GM19238 (cell line): ENCODE measurements around the gene EFCC1.

Experiments
- DNase-seq: peaks from one replicate; pipeline ENCODE4 v3.0.0; 2011; ENCODE audit warnings: low spot score; ENCODE audit not compliant: insufficient read length

The EFCC1 gene

DNA sequence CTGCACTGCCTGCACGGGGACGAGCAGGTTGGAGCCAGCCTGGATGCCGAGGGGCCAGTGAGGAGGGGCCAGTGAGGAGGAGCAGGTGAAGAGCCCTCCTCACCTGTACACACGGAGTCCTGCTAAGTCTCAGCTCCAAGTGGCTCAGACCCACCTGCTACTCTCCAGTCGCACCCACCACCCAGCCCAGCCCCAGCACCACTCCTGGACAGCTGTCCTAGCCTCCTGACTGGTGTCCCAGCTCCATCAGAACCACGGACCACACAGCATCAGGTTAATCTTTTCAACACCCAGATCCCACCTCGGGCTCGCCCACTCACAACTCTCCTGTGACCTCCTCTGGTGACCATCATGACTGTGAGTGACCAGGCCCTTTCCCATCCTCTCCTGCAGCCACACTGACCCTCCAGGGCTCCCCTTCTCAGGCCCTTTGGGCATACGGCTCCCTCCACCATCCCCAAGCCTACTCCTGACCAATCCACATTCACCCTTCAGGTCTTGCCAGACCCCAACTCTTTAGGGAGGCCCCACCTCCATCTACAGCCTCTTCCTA is 13.8 kb downstream of the EFCC1 start:
- no peak for DNase-seq

DNA sequence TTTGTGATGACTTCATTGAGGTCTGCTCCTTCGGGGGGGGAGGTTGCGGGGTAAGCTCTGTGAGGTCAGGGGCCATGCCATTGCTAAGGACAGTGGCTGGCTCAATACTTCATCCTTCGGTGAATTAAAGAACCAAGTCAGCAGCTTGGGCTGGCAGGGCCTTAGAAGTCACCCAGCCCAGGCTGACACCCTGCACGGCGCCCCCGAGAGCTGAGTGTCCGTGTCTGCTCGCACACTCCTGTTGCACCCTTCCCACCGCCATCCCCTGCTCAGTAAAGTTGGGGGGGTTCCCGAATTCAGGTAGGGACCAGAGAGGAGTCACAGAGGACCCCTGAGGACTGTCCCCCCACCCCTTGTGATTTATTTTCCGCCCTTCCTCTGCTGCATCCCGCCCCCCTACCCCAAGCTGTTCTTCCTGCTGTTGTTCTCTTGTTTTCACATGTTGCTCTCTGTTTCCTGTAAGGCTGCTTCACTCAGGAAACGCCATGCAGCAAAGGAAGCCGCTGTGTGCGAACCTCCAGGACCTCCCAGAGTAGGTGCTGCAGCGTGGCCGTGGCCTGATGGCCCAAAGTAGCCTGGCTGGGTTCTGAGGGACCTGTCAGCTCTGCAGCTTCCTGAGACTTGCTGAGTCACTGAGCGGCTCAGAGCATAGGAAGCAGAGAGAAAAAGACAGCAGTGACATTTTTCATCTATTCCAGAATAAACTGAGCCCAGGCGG is 14.4 kb downstream of the EFCC1 start:
- DNase-seq: peak; percentile 40

DNA sequence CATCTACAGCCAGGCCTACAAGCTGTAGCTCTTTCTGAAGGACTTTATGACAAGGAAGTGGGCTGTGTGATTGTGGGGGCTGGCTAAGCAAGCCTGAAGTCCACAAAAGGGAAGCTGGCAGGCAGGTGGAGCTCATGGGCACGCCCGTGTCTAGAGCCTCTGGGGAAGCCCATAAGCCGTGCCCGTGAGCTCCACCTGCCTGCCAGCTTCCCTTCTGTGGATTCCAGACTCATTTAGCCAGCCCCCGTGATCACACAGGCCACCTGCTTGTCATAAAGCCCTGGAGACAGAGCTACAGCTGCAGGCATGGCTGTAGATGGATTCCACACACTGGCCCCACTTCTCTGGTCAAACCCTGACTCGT is 15.2 kb downstream of the EFCC1 start:
- peak; percentile 42 for DNase-seq

DNA sequence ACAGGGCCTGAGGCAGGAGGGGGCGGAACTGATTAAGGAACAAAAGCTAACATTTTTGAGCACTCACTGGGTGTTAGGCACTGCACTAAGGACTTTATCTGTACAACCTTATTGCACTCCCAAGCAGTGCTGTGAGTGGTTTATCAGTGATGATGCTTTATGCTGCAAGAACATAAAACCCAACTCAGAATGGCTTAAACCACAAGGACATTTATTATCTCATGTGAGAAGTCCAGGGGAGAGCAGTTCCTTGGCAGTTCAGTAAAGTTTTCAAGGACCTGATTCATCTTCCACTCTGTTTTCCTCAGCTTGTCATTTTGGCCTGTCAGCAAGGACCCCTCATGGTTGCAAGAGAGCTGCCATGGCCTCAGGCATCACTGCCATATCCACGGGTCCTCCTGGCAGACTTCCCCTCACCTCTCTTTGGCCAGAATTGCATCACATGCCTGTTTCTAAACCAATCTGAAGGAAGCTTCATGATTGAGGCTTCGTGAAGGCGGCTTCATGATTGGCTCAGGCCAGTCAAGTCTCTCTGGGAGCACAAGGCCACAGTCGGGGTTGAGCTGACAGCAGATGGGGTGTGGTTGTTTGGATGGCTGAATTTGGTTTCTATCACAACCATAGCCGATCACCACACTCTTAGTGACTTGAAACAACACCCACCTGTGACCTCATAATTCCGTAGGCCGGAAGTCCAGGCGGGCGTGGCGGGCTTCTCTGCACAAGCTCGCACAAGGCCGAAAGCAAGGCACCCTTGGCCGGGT is 15.8 kb downstream of the EFCC1 start:
- DNase-seq: peak; percentile 44

DNA sequence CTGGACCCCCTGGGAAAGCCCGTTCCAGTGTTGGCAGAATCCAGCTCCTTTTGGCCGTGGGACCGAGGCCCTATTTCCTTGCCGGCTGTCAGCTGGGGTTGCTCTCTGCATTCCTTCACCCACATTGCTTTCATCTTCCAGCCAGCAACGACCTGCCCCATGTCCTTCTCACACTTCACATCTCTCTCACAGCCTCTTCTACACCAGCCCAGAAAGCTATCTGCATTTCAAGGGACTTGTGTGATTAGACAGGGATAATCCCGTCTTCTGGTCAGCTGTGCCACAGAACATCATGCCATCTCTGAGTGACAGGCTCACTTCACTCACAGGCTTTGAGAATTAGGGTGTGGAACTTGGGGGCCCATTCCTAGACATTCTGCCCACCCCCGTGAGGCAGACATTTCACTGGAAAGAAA is 16.4 kb downstream of the EFCC1 start:
- DNase-seq: no peak

DNA sequence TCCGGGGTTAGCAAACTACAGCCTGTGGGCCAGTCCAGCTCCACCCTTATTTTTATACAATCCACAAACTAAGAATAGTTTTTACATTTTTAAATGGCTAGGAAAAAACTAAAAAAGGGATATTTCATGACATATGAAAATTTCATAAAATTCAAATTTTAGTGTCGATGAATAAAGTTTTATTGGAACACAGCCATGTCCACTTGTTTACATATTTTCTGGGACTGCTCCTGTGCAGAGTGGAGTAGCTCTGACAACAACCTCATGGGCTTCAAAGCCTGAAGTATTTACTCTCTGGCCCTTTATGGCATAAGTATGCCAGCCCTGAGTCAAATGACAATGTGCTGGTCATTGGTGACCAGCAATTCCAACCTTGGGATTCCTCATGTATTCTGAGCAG is 17.2 kb downstream of the EFCC1 start:
- no peak for DNase-seq

DNA sequence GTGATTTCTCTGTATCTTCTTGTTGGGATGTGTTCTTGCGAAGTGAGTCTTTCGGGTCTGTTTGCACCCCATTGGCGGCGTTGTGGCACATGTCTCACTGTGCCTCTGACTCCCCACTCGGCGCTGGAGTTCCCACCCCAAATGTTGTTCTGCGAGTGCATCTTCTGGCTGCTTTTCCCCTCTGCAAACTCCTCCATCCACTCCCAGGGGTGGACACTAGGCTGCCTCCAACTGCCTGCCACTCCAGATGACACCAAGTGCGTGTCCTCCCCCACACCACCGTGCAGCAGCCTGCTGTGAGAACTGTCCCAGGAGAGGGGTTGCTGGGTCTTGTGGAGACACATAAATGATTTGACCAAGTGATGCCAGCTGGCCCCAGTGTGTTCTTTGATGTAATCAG is 17.6 kb downstream of the EFCC1 start:
- DNase-seq: no peak

DNA sequence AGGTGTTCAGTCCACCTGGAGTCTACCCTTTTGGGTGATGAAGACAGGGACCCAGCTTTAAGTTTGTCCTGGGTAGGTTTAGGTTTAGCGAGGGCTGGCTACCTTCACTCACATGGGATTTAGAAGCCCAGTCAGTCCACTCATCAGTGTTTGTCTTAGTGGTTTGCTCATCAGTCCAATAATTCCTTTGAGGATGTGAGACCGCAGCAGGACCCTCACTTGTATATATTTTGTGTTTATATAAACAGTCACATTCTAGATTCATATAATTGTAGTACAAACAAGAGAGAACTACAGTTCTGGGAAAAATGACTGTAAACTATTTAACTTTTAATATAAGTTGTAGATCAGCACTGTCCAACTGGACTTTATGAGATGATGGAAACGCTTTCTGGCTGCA is 18.2 kb downstream of the EFCC1 start:
- DNase-seq: no peak

DNA sequence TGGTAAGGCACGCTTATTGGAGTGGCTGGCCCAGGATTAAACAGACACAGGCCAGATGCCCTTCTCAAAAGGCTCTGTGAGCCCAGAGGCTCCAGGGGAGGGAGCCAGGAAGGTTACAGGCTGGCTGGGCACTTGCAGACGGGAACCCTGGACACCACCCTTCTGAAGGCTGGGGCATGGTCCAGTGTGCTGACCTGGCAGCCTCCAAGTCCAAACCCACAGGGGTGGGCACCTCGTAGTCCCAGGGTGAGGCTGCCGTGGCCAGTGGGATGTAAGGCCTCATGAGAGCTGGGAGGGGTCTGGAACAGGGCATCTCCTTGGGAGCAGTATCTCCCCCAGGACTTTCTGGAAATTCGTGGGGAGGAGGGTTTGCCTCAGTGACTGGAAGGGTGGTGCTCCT is 19.6 kb downstream of the EFCC1 start:
- DNase-seq: no peak

DNA sequence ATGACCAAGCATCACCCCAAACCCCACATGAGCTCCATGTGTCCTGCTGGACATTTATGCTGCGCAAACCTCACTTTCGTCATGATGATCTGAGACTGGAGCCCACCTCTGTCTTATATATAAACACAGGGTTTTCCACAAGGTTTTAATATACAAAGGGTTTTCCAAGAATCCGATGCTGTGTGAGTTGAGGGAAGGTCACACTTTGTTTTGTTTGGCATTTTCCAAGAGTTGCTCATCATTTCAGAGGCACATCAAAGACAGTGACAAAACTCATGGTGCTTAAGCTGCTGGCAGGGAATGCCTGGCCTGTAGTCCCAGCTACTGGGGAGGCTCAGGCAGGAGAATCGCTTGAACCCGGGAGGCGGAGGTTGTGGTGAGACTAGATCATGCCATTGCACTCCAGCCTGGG is 20.0 kb downstream of the EFCC1 start:
- DNase-seq: no peak

DNA sequence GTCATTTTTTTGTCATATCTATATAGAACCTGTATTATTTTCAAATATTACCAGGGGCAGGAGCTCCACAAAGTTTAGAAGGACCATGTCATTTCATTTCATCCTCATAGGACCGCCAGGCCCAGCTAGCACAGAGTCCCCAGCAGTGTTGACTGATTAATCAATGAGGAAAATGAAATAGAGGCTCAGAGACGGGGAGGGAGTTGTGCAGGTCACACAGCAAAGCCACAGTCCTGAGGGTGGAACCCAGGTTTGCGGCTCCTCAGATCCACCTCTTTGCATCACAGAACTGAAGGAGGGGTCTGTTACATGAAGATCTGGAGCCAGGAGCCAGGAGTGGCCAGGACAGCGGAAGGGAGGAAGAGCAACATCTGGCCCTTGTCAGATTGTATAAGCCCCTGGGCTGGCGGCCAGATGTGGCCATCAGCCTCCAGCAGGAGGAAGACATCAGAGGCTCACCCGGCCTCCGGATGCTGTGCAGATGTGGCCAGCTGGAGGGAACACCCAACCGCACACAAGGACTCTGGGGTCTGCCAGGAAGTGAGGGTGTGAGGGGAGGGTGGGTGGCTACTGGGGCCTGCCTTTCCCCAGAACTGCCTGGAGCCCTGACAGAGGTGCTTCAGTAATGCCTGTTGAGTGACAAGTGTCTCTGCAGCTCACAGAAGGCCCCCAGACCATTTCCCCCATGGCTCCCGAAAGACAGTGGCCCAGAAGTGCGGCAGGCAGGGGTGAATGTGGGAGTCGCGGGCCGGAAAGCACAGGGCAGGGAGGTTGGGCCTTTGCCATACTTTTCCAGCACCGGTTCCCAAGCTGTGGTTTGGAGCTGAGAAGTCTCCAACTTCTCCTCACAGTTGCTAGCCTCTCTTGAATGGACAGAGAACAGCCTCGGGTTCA is 21.3 kb downstream of the EFCC1 start:
- no peak for DNase-seq

DNA sequence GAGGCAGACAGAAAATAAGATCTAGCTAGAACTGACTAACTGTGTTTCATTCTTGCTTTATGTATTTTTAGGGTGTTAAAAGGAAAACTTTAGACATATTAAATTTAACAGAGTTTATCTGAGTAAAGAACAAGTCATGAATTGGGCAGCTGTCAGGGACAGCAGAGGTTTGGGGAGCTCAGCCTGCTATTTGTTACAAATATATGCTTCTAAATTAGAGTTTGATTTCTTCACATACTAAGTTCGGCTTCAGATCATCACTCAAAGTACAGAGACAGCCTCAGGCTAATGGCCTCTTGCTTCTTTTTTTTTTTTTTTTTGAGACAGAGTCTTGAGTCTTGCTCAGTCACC is 21.9 kb downstream of the EFCC1 start:
- DNase-seq: no peak

DNA sequence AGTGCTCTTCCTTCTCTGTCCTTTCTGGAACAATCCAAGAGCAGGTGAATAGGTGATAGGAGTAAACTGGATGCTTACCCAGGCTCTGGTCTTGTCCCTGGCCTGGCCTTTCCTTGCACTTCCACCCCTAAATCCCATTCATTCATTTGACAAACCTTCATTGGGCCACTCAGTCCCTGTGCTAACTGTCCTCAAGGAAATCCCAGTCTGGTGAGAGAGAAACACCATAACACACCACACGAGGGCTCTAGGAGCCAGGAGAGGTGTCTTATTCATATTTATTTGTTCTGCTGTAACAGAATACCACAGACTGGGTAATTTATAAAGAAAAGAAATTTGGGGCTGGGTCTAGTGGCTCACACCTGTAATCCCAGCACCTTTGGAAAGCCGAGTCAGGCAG is 22.8 kb downstream of the EFCC1 start:
- DNase-seq: no peak

DNA sequence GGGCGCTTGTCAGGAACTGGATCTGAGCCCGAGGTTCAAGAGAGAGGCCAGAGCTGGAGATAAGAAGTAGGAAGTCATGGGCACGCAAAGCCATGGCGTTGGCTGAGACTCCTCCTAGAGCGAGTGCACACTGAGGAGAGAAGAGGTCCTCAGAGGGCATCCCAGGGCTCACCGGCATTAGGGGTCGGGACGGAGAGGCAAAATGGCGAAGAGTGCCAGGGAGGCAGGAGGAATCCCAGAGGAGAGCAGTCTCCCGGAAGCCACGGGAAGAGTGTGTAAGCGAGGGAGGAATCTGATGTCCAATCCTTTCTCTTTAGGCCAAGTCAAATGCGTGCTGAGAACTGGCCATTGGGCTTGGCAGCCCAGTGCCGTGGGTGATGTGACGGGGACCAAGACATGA is 24.0 kb downstream of the EFCC1 start:
- DNase-seq: no peak

DNA sequence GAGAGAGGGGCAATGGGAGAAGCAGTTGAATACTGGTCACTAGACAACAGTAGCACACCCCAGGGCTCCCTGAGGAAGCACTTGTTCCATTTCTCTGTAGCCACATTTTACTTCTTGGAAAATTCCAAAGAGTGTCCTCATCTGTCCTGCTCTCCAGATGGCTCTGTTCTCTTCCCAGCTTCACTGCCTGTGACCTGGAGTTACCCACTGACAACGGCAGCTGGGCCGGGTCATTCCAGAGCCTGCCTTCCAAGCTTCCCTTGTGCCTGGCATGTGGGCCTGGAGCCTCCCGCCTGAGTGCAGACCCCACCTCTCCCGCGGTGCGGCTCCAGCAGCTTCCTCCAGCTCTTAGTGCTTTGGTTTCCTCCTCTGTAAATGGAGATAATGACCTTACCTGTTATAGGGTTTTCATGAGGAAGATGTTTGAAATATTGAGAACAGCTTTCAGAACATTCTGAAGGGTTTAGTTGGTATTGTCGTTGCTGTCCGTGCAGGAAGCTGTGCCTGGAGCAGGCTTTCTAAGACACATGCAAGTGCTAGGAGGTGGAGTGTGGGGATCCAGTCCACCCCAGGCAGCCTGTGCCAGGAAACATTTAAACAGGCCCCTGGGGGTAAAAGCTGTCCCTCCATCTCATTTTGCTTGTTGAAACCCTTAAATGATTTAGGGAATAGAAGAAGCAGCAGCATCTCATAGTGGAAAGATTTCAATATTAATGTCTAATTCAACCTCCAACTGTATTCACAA is 24.8 kb downstream of the EFCC1 start:
- no peak for DNase-seq

DNA sequence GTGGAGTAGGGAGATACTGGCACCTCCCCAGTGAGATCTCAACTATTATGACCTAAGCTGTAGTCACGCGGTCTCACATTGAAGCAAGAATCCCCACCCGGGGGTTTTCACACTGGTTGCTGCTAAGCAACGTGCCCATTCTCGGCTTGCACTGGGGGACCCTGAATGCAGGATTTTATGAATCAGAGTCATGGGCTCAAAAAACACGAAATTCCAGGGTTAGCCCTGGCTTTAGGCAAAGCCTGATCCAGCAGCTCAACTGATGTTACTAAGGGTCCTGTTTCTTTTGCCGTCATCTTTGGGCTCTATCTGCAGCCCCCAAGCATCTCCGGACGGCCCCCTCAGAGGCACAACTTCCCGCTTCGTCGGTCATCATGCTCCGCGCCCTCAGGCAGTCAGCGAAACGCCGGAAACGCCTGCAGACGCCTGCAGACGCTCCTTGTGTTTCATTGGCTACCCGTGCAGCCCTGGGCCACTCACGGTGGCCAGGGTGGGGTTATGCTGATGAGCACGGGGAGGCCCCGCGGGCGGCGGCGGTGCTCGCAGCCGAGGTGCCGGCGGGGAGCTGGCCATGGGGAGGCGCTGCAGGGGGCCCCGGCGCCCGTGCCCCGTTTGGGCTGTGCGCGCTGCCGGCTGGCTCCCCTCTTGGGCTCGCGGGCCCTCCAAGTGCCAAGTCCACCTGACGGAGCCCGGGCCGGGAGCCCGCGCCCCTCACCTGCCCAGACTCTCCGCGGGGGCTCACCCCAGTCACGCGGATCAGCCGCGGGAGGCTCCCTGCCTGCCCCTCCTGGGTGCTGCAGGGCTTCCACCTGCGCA is 25.8 kb downstream of the EFCC1 start:
- peak; percentile 97 for DNase-seq

DNA sequence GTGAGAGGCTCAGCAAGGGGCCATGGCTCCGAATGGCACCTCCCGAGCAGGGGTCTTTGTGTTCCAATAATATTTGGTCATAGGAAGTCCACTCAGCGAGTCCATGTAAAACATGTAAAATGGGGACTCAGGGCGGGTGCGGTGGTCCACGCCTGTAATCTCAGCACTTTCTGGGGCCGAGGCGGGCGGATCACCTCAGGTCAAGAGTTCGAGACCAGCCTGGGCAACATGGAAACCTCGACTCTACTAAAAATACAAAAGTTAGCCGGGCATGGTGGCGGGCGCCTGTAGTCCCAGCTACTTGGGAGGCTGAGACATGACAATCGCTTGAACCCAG is 26.4 kb downstream of the EFCC1 start:
- DNase-seq: no peak

DNA sequence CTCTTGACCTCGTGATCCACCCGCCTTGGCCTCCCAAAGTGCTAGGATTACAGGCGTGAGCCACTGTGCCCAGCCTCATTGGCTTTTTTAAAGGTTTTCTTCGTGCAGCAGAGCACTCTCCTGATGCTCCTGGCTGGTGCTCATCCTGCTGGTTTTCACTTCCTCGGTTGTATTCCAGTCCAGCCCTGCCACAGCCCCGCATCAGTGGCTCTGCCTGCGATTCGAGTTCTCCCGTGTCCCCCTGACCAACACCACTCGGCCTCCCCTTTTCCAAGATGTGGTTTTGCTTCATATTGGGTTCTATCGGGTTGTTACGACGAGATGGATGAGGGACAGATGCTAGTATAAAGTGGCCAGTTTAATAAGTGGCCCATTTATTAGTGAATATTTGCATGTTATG is 27.8 kb downstream of the EFCC1 start:
- DNase-seq: no peak

DNA sequence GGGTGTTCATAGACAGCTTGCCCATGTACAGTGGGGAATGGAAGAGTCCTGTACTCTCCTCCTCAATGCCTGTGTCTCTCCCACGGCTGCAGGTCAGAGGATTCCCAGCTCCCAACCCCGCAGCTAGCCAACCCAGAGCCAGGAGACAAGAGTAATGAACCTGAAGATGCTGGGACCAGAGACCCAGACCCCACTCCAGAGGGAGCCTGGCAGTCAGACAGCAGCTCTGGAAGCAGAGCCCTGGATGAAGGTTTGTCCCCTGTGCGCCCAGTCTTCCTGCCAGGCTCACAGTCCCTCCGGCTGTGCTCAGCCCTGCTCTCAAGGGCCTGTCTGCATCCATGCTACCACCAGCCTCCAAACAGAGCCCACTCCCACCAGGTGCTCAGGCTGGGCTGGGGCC is 29.5 kb downstream of the EFCC1 start:
- DNase-seq: no peak

DNA sequence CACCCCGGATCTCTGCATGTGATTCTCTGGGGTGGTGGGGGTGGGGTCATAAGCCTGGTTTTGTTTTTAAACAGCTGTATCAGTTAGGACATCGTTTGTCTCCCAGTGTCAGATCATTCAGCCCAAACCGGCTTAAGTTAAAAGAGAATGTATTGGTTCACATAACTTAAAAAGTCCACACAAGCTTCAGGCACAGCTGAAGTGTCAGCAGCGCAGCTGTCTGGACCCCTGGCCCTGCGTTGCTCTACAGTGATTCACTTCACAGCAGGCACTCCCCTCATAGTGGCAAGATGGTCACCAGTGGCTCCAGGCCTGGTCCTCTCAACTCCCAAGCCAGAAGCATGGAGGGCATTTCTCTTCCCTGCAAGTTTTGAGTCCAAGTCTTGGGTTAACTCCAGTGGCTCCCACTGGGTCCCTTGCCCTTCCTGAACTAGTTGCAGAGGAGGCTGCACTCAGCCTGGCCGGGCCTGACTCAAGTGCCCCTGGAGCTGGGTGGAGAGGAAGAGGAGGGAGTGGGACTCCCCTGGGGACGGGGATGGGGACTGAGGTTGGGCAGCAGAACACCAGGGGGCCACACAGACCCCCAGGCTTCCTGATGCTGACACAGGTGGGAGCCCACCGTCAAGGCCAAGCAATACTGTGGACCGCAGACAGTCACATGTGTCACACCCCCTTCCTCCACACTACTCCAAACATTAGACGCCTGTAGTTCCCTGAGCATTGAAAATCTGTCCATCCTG is 30.5 kb downstream of the EFCC1 start:
- DNase-seq: no peak
